A549 treated with RU486 at 1 μM for 4 hours (cell line): ENCODE measurements around the gene MYOCOS. TPM values are rescaled to one million over a fixed set of nuclear protein-coding genes. Genes with fewer than 3 reads are reported as not detected.

ENCODE experiments used
- total RNA-seq: library from RNA; stranded (reverse); fragments of 200-300 nt; extraction: Qiagen RNA extraction; gene quantifications from 5 replicates; pipeline ENCODE4 v1.2.3, GENCODE V29; 2022; ENCODE audit warnings: low read depth

Gene MYOCOS
- total RNA-seq: not detected in 5 replicates

GRCh38 chr1:171622152-171622462 lies at the start of gene MYOCOS:
MYOCOS (plus strand) TSS chr1:171622243; CDS start chr1:171623884, 1,641 bp downstream.

GRCh38 chr1:171652234-171652822 lies 30.3 kb downstream of the MYOCOS start, which contains the start of gene MYOC:
MYOC (minus strand) TSS chr1:171652688; CDS start chr1:171652611, 77 bp downstream.

Other genes starting within 250 kb of the MYOCOS start
- 64.9 to 84.1 TPM (median 77.5 TPM) in 5 replicates for gene PRRC2C, start 136.7 kb upstream of the MYOCOS start, total RNA-seq
- gene MYOC, start 30.4 kb downstream of the MYOCOS start, total RNA-seq: not detected in 5 replicates
- 3.1 to 4.8 TPM (median 4.0 TPM) in 5 replicates for gene VAMP4, start 119.8 kb downstream of the MYOCOS start, total RNA-seq
- gene METTL13, start 159.4 kb downstream of the MYOCOS start, total RNA-seq: 40.5 to 49.1 TPM (median 46.1 TPM) in 5 replicates
- gene DNM3, start 219.3 kb downstream of the MYOCOS start, total RNA-seq: 0.62 to 1.1 TPM (median 0.72 TPM) in 5 replicates